ENCODE measurements around the gene CLIC2.
A peak's percentile ranks its signal among the peaks of the same experiment; 100 is the strongest.
"Not testable (repeated sequence)": the region's sequence is repeated elsewhere in the genome, so short reads cannot be mapped to it uniquely, and the experiment has no call there.

CLIC2 gene

DNA sequence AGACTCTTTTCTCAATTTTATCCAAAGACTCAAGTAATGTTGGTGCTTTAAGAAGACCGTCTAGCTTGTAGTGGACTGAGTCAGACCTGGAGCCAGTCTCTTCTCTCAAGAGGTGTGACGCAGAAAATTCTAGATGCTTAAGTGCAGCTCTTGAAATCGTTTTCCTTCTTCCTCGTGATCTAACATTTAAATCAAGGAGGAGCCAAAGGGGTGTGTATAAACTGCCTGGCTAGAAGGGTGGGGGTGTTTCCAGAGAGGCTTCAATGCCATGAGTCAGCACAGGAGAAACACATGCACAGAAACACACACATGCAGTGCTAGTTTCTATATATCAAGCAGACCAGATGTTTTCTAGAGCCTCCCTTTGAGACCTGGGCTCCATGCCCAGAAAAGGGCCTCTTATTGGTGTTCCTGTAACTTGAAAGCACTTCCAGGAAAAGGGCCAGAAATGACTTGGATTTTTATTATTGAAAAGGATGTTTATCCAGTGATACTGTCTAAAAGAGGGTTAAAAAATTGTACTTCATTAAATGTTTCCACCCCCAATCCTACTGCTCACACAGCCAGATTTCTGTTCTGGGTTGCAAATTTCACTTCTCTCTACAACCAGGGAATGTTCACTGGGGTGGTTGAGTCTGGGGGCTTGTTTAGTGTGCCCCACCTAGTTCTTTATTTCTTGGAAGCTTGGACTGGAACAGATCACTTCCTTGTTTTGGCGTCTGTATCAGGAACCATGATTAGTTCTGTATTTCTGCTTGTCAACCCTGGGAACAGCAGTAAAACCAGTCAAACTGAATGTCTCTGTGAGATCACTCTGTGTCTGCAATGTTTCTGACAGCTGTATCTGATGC, at the start of gene CLIC2:
Gene CLIC2, minus strand, starts transcription at position 129 of the 851 bp plus-strand sequence. CDS start 187 bp downstream, outside the sequence.
- DNase-seq (ENCODE audit: low read depth in 2 of 2): no peak

DNA sequence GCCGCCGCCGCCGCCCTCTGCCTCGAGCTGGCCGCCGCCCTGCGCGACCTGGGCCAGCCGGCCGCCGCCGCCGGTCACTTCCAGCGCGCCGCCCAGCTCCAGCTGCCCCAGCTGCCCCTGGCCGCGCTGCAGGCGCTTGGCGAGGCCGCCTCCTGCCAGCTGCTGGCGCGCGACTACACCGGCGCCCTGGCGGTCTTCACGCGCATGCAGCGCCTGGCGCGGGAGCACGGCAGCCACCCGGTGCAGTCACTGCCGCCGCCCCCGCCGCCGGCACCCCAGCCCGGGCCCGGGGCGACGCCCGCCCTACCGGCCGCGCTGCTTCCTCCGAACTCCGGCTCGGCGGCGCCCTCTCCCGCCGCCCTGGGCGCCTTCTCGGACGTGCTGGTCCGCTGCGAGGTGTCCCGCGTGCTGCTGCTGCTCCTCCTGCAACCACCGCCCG, 48.1 kb upstream of the CLIC2 start:
- not testable (repeated sequence) for DNase-seq (ENCODE audit: low read depth in 2 of 2)

DNA sequence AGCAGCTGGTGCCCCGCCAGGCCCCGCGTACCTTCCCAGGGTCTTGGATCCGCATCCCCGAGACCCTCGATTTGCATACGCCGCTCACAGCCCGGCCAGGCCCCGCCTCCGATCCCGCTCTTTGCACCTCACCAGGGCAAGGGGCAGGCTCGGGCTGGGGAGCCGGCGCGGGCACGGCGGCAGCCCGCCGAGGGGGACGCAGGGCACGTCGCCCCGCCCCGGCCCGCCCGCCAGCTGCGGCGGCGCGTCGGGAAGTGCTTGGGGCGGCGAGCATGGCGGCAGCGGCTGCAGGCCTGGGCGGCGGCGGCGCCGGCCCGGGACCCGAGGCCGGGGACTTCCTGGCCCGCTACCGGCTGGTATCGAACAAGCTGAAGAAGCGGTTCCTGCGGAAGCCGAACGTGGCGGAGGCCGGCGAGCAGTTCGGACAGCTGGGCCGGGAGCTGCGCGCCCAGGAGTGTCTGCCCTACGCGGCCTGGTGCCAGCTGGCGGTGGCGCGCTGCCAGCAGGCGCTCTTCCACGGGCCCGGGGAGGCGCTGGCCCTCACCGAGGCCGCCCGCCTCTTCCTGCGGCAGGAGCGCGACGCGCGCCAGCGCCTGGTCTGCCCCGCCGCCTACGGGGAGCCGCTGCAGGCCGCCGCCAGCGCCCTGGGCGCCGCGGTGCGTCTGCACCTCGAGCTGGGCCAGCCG, 47.6 kb upstream of the CLIC2 start, which contains the start of gene F8A2:
Gene F8A2, plus strand, starts transcription at position 253 of the 686 bp plus-strand sequence. Its CDS starts 20 bp downstream, at position 273.
- not testable (repeated sequence) for DNase-seq (ENCODE audit: low read depth in 2 of 2)

DNA sequence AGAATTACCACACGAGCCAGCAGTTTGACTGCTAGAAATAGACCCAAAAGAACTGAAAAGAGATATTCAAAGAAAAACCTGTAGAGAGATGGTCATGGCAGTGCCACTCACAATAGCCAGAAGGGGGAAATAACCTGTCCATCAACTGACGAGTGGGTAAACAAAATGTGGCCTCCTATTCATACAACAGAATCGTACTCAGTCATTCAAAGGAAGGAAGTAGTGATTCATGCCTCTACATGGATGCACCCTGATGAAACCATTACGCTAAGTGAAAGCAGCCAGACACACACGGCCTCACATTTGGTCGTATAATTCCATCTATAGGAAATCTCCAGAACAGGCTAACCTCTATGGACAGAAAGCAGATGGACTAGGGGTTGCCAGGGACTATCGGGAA, 45.4 kb upstream of the CLIC2 start:
- DNase-seq (ENCODE audit: low read depth in 2 of 2): not testable (repeated sequence)

DNA sequence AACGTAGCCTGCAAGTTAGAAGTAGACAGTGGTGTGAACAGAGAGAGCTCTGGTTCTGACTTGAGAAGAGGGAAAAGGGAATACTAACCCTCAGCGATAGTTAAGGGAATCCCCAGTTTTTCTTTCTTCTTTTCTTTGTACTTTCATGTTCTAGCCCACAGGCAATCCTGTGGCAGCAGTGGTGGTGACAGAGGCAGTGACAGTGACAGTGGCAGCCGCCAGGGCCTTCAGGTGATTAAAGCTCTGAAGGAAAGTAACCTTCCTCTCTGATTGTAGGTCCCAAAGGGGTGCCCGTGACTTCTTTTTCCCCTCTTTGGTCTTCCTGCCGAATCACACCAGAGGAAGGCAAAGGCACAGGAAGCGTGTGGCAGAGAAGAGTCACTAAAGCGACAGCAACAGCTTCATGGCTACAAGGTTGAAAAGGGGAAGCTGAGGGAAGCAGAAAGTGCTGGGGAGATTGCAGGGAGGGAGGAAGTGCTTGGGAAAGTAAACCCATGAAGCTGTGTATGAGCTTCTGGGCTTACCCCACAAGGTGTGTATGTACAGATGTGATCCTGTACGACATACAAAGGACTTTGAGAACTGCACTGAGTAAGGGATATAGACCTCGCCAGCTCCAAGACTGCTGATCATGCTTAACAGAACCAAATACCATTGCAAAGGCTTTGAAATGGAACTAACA, 39.5 kb upstream of the CLIC2 start:
- DNase-seq (ENCODE audit: low read depth in 2 of 2): not testable (repeated sequence)

DNA sequence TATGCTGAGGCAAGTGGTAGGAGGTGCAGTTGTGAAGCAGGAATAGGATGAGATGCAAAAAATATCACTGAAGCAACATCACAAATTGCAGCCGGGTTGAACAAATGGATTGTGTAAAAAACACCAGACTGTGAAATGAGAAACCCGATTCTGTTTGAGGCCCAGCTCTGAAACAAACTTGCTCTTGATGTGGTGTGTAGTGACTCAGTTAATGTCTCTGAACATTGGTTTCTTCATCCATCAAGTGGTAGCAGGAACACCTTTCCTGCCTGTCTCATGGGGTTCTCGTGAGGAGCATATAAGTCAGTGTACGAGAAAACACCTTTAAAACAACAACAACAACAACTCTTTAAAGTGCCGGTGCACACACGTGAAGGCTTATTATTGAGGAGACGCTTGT, 29.3 kb upstream of the CLIC2 start:
- not testable (repeated sequence) for DNase-seq (ENCODE audit: low read depth in 2 of 2)

DNA sequence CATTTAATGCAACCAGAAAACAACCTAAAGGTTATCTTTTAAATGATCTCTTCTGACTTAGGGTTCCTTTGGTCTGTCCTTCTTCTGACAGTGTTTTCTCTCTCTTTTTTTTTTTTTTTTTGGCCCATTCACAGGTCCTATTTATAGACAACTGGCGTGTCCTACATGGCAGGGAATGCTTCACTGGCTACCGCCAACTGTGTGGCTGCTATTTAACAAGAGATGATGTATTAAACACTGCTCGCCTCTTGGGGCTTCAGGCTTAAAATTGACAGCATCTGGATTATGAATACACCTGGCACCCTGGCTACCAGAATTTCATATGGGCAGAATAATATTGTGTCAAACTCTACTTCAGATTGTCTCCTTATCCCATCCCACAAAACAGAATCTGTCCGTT, 15.0 kb upstream of the CLIC2 start:
- not testable (repeated sequence) for DNase-seq (ENCODE audit: low read depth in 2 of 2)

DNA sequence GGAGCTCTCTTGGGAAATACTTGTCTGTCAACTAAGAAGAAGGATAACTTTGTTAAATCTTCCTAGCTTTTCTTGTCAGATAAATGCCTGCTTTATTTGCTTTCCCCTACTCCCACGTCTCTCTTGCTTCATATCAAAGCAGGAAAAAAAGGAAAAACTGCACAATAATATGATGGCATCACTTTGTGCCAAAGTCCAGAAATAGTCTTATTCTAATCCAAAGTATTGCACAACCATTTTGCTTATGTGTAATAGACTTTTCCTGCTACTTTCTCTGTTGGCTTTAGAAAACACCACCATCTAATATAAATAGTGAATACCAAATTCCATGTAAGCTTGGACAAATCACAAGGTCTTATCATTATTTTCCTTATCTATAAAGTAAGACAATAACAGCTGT, 11.3 kb upstream of the CLIC2 start:
- DNase-seq (ENCODE audit: low read depth in 2 of 2): not testable (repeated sequence)

DNA sequence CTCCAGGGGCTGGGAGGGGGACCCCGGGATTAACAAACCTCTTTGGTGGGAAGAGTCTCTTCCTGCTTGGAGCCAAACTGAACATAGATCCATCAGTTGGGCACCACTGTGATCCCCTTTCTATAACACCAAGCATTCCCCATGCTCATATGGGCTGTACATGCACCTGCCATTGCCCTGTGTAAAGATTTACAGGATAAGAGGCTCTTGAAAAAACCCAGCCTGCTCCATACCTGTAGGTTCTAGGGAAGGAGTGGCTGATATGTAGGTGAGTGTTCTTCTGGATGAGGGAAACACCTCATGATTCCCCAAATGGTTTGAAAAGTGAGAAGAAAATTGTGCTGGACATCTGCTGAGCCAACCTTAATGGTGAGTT, 911 bp upstream of the CLIC2 start:
- DNase-seq (ENCODE audit: low read depth in 2 of 2): not testable (repeated sequence)

DNA sequence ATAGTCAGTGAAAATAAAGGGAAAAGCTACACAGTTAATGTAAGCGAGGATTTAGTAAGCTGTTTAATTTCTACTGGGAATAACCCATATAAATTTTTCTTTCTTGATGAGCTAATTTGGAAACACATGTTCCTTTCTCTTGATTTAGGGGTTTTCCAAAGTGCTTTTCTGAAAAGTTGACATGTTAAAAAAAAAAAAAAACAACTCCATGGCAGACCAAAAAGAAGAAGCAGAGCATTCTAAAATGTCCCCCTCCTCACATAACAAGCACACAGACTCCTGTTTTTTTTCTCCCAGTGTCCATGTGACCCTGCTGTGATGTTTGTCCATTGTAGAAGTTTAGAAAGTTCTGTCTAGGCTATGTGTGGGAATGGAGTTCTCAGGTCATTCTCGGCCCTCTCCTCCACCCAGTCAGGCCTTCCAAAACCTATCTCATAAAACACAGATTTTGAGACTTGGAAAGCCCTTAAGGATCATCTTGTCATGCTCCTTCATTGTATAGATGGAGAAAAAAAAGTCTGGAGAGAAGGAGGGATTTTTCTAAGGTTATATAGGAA, 792 bp downstream of the CLIC2 start:
- no peak for DNase-seq (ENCODE audit: low read depth in 2 of 2)

DNA sequence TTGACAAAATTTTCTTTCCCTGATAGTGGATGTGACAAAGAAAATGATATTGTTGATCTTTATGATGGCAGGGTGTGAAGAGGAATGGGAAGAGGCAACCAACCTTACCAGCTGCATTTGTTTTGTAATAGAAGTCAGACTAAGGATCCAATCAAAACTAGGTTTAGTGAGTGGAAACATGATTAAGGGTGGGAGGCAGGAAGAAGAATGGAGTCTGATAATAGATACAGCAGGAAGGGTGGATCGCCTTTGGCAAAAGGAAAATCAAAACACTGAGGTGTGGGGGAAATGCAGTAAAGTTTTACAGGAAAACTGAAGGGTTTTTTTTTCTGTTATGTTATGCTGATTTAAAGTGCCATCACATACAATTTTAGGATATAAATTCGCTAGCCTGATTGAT, 3.4 kb downstream of the CLIC2 start:
- no peak for DNase-seq (ENCODE audit: low read depth in 2 of 2)

DNA sequence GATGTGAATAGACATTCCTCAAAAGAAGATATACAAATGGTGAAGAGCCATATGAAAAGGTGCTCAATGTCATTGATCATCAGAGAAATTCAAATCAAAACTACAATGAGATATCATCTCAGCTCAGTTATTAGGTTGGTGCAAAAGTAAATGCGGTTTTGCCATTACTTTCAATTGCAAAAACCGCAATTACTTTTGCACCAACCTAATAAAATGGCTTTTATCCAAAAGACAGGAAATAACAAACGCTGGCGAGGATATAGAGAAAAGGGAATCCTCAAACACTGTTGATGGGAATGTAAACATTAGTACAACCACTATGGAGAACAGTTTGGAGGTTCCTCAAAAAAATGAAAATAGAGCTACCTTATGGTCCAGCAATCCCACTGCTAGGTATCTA, 5.1 kb downstream of the CLIC2 start:
- DNase-seq (ENCODE audit: low read depth in 2 of 2): no peak

DNA sequence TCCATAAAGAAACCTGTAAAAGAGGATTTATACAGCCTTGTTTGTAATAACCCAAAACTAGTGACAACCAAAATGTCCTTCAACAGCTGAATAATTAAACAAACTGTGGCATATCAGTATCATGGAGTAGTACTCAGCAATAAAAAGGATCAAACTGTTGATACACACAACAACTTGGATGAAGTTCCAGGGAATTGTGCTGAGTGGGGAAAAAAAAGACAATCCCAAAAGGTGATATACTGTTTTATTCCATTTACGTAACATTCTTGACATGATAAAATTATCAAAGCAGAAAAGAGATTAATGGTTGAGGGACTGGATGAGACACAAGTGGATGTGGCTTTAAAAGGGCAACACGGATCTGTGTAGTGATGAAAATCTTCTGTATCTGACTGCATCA, 7.8 kb downstream of the CLIC2 start:
- no peak for DNase-seq (ENCODE audit: low read depth in 2 of 2)

DNA sequence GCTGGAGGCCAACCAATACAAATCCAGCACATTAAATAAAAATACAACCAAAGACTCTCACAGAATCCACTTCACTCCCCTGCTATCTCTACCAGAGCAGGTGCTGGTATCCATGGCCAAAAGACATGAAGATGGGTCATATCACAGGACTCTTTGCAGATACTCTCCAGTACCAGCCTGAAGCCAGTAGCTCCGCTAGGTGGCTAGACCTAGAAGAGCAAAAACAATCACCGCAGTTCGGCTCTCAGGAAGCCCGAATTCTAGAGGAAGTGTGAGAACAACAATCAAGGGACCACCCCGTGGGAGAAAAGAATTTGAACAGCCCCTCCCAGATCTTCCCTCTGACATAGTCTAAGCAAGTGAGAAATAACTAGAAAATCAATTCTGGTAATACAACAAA, 20.2 kb downstream of the CLIC2 start:
- DNase-seq (ENCODE audit: low read depth in 2 of 2): no peak

DNA sequence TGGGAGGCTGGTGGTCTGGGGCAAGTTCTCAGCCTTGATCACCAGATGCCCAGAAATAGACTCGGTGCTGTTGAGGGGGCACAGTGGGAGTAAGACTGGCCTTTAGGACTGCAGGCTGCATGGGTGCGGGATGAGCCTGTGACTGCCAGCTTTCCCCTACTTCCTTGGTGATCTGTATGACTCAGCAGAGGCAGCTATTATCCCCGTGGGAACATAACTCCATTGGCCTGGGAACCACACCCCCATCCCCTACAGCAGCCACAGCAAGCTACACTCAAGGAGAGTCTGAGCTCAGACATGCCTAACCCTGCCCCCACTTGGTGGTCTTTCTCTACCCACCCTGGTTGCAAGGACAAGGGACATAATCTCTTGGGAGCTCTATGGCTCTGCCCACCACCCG, 20.6 kb downstream of the CLIC2 start:
- DNase-seq (ENCODE audit: low read depth in 2 of 2): no peak

DNA sequence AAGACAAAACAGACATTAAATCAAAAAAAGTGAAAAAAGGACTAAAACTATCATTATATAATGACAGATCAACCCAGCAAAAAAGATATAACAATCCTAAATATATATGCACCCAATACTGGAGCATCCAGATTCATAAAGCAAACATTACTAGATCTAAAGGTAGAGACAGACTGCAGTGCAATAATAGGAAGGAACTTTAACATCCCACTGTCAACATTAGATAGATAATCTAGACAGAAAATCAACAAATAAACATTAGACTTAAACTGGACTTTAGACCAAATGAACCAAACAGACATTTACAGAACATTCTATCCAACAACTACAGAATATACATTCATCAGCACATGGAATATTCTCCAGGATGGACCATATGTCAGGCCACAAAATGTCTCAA, 40.6 kb downstream of the CLIC2 start:
- DNase-seq (ENCODE audit: low read depth in 2 of 2): no peak

DNA sequence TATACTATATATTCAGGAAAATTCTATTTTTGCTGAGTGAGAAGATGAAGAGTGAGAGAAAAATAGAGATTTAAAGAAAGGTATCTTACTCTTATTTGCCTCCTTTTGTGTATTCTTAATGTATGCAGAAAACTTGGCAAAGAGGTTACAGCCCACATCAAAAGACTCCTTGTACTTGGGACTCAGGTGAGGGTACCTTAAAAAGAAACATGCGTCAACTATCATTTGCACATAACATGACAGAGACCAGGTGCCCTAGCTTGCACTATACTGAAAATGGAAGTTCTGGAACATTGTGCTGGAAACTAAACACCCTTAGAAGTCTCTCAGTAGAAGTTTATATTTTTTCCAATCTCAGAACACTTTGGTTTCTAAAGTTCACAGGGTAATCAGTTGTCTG, 54.5 kb downstream of the CLIC2 start:
- no peak for DNase-seq (ENCODE audit: low read depth in 2 of 2)

DNA sequence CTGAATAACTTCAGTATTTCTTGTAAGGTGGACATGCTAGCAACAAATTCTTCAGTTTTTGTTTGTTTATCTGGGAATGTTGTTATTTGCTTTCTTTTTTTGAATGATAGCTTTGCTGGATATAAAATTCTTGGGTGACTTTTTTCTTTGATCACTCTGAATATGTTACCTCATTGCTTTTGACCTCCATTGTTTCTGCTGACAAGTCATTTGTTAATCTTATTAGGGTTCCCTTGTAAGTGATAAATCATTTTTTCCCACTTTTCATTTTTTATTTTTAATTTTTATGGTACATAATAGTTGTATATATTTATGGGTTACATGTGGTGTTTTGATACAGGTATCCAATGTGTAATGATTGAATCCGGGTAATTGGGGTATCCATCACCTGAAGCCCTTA, 63.4 kb downstream of the CLIC2 start:
- no peak for DNase-seq (ENCODE audit: low read depth in 2 of 2)

DNA sequence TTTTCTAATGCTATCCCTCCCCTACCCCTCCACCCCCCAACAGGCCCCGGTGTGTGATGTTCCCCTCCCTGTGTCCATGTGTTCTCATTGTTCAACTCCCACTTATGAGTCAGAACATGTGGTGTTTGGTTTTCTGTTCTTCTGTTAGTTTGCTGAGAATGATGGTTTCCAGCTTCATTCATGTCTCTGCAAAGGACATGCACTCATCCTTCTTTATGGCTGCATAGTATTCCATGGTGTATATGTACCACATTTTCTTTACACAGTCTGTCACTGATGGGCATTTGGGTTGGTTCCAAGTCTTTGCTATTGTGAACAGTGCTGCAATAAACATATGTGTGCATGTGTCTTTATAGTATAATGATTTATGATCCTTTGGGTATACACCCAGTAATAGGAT, 66.4 kb downstream of the CLIC2 start:
- not testable (repeated sequence) for DNase-seq (ENCODE audit: low read depth in 2 of 2)

DNA sequence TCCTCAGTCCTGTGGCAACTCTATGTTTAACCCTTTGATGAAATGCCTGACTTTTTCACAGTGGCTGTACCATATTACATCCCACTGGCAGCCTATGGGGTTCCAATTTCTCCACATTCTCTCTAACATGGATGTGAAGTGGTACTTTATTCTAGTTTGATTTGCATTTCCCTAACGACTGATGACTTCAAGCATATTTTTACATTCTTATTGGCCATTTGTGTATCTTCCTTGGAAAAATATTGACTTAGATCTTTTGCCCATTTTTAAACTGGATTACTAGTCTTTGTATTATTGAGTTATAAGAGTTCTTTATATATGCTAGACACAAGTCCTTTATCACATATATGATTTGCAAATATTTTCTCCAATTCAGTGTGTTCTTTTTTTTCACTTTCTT, 68.0 kb downstream of the CLIC2 start:
- DNase-seq (ENCODE audit: low read depth in 2 of 2): no peak

DNA sequence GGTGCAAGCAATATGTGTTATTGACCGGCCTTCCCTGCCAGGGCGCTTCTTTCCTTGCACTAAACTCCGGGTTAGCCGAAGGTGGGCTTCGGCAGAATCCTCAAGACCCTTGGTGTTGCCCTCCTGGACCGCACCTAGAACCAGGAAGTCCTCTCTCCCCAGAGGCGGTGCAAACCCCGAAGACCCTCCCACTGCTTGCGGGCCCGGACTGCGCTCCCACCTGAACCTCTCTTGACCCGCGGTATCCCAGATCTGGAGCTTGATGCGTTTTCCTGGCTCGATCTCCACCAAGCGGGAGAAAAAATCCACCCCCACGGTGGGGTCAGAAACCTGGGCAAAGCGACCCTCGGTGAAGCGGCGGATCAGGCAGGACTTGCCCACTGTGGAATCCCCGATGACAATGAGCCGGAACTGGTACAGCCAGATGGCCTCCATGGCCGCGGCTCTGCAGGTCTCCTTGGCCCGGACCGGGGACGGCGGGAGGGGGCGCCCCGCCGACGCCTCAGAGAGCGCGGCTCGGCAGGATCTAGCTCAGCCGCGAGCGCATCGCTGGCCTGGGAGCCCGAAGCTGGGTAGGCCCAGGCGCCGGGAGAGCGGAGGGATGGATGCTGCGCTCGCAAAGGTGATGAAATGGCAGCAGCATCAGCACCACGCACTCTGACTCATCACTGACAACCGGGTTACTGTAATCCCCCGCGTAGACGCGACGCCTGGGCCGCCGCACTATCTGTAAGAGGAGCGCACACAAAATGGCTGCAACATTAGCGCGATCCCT, 70.4 kb downstream of the CLIC2 start, which contains the start of gene RAB39B:
Gene RAB39B, minus strand, starts transcription at position 638 of the 775 bp plus-strand sequence. Its CDS starts 203 bp downstream, at position 435.
- peak; percentile 36 to 48 for DNase-seq (ENCODE audit: low read depth in 2 of 2)
